Activated naive CD8-positive, alpha-beta T cell treated with anti-CD3 and anti-CD28 coated beads for 36 hours (primary cell): ENCODE results near the gene CD274. TPM values are rescaled to one million over a fixed set of nuclear protein-coding genes. Genes with fewer than 3 reads are reported as not detected.
"Not testable (repeated sequence)": the region's sequence is repeated elsewhere in the genome, so short reads cannot be mapped to it uniquely, and the experiment has no call there.

Experiments
- DNase-seq: peaks from one replicate; pipeline ENCODE4 v3.0.0; 2021
- H3K27ac Mint-ChIP-seq: one replicate; pipeline ENCODE4 v1.8.0; 2022; ENCODE audit warnings: mild to moderate bottlenecking, moderate library complexity, mixed read lengths
- H3K27me3 Mint-ChIP-seq: one replicate; pipeline ENCODE4 v1.8.0; 2022; ENCODE audit warnings: mild to moderate bottlenecking, mixed read lengths
- H3K36me3 Mint-ChIP-seq: one replicate; pipeline ENCODE4 v1.8.0; 2021; ENCODE audit warnings: mild to moderate bottlenecking, mixed read lengths
- H3K4me1 Mint-ChIP-seq: one replicate; pipeline ENCODE4 v1.8.0; 2021; ENCODE audit warnings: mixed read lengths
- H3K4me3 Mint-ChIP-seq: one replicate; pipeline ENCODE4 v1.8.0; 2022; ENCODE audit warnings: mild to moderate bottlenecking, moderate library complexity, mixed read lengths
- H3K9me3 Mint-ChIP-seq: one replicate; pipeline ENCODE4 v1.8.0; 2022; ENCODE audit warnings: mixed read lengths
- total RNA-seq, 2 experiments: library from RNA; stranded (reverse); gene quantifications; one replicate each; pipeline ENCODE4 v1.2.3, GENCODE V29; 2021

The CD274 gene
- total RNA-seq, 2 experiments from 2014 or later, result 22.0 to 24.6 TPM

- DNase-seq, H3K9me3 Mint-ChIP-seq, H3K27me3 Mint-ChIP-seq, H3K27ac Mint-ChIP-seq, H3K4me3 Mint-ChIP-seq: not testable (repeated sequence)
- H3K4me1 Mint-ChIP-seq, result peaks cover 18% of the 10 kb centered on the region
- peaks cover 39% of the 10 kb centered on the region for H3K36me3 Mint-ChIP-seq
Observed at GRCh38 chr9:5433328-5433727, 17.0 kb upstream of the CD274 start.

- H3K4me3 Mint-ChIP-seq, H3K27ac Mint-ChIP-seq, H3K9me3 Mint-ChIP-seq, DNase-seq, H3K27me3 Mint-ChIP-seq: not testable (repeated sequence)
- Mint-ChIP-seq H3K4me1 (peaks cover 26% of the 10 kb centered on the region), H3K36me3 (peaks cover 39% of the 10 kb centered on the region)
Observed at GRCh38 chr9:5433841-5434810, 16.2 kb upstream of the CD274 start.

GRCh38 chr9:5435912-5436311, 14.4 kb upstream of the CD274 start:
- H3K36me3 Mint-ChIP-seq, result peaks cover 39% of the 10 kb centered on the region
- H3K4me3 Mint-ChIP-seq, result peak overlapping the region; percentile 91
- no peaks in the 10 kb centered on the region for H3K9me3 Mint-ChIP-seq
- H3K27me3 Mint-ChIP-seq, result no peaks in the 10 kb centered on the region
- no peak overlapping the region for H3K27ac Mint-ChIP-seq
- H3K4me1 Mint-ChIP-seq, result peaks cover 36% of the 10 kb centered on the region
- DNase-seq, result no peak

GRCh38 chr9:5436441-5436840, 13.9 kb upstream of the CD274 start:
- H3K27me3 Mint-ChIP-seq, result no peaks in the 10 kb centered on the region
- no peaks in the 10 kb centered on the region for H3K9me3 Mint-ChIP-seq
- H3K4me3 Mint-ChIP-seq, result peak overlapping the region; percentile 91
- peak overlapping the region; percentile 97 for H3K27ac Mint-ChIP-seq
- peaks cover 40% of the 10 kb centered on the region for H3K4me1 Mint-ChIP-seq
- H3K36me3 Mint-ChIP-seq, result peaks cover 39% of the 10 kb centered on the region
- no peak for DNase-seq

GRCh38 chr9:5437254-5438216, 12.8 kb upstream of the CD274 start, which contains the start of gene PLGRKT:
Gene PLGRKT (minus strand): TSS chr9:5437925. CDS start chr9:5431977, 5,948 bp downstream.
- peaks cover 37% of the 10 kb centered on the region for H3K4me1 Mint-ChIP-seq
- no peaks in the 10 kb centered on the region for H3K27me3 Mint-ChIP-seq
- peak; percentile 91 for DNase-seq
- H3K27ac Mint-ChIP-seq, result peak within 1 kb of the TSS; percentile 97
- no peaks in the 10 kb centered on the region for H3K9me3 Mint-ChIP-seq
- H3K4me3 Mint-ChIP-seq, result peak within 1 kb of the TSS; percentile 91
- H3K36me3 Mint-ChIP-seq, result peaks cover 32% of the 10 kb centered on the region

GRCh38 chr9:5438301-5439162, 11.8 kb upstream of the CD274 start:
- H3K4me1 Mint-ChIP-seq, result peaks cover 37% of the 10 kb centered on the region
- H3K9me3 Mint-ChIP-seq, result no peaks in the 10 kb centered on the region
- H3K36me3 Mint-ChIP-seq, result peaks cover 25% of the 10 kb centered on the region
- peak overlapping the region; percentile 91 for H3K4me3 Mint-ChIP-seq
- peak overlapping the region; percentile 97 for H3K27ac Mint-ChIP-seq
- DNase-seq, result peak; percentile 66
- no peaks in the 10 kb centered on the region for H3K27me3 Mint-ChIP-seq

GRCh38 chr9:5440426-5440825, 9.9 kb upstream of the CD274 start:
- peaks cover 40% of the 10 kb centered on the region for H3K4me1 Mint-ChIP-seq
- no peaks in the 10 kb centered on the region for H3K9me3 Mint-ChIP-seq
- H3K4me3 Mint-ChIP-seq, result no peak overlapping the region
- H3K27me3 Mint-ChIP-seq, result no peaks in the 10 kb centered on the region
- H3K36me3 Mint-ChIP-seq, result peaks cover 17% of the 10 kb centered on the region
- DNase-seq, result no peak
- H3K27ac Mint-ChIP-seq, result no peak overlapping the region

GRCh38 chr9:5441043-5441442, 9.3 kb upstream of the CD274 start:
- H3K4me3 Mint-ChIP-seq, result no peak overlapping the region
- peaks cover 44% of the 10 kb centered on the region for H3K4me1 Mint-ChIP-seq
- peak overlapping the region; percentile 20 for H3K27ac Mint-ChIP-seq
- H3K27me3 Mint-ChIP-seq, result no peaks in the 10 kb centered on the region
- DNase-seq, result no peak
- H3K36me3 Mint-ChIP-seq, result peaks cover 11% of the 10 kb centered on the region
- H3K9me3 Mint-ChIP-seq, result no peaks in the 10 kb centered on the region

GRCh38 chr9:5442400-5443011, 7.8 kb upstream of the CD274 start:
- H3K9me3 Mint-ChIP-seq, result no peaks in the 10 kb centered on the region
- no peaks in the 10 kb centered on the region for H3K27me3 Mint-ChIP-seq
- H3K4me3 Mint-ChIP-seq, result no peak overlapping the region
- H3K27ac Mint-ChIP-seq, result no peak overlapping the region
- H3K36me3 Mint-ChIP-seq, result peaks cover 3% of the 10 kb centered on the region
- DNase-seq, result peak; percentile 29
- peaks cover 47% of the 10 kb centered on the region for H3K4me1 Mint-ChIP-seq

GRCh38 chr9:5443850-5444249, 6.5 kb upstream of the CD274 start:
- no peak for DNase-seq
- Mint-ChIP-seq H3K36me3 (peaks cover 3% of the 10 kb centered on the region), H3K27ac (no peak overlapping the region), H3K4me1 (peaks cover 52% of the 10 kb centered on the region), H3K4me3 (no peak overlapping the region), H3K27me3 (no peaks in the 10 kb centered on the region), H3K9me3 (no peaks in the 10 kb centered on the region)

GRCh38 chr9:5445096-5445495, 5.2 kb upstream of the CD274 start:
- not testable (repeated sequence) for H3K4me3 Mint-ChIP-seq, H3K9me3 Mint-ChIP-seq, H3K36me3 Mint-ChIP-seq, DNase-seq, H3K27me3 Mint-ChIP-seq
- Mint-ChIP-seq H3K27ac (peak overlapping the region; percentile 36), H3K4me1 (peaks cover 57% of the 10 kb centered on the region)

- no peaks in the 10 kb centered on the region for H3K27me3 Mint-ChIP-seq
- no peak for DNase-seq
- peaks cover 51% of the 10 kb centered on the region for H3K4me1 Mint-ChIP-seq
- peaks cover 3% of the 10 kb centered on the region for H3K36me3 Mint-ChIP-seq
- H3K4me3 Mint-ChIP-seq, result no peak overlapping the region
- peak overlapping the region; percentile 92 for H3K27ac Mint-ChIP-seq
- no peaks in the 10 kb centered on the region for H3K9me3 Mint-ChIP-seq
Observed at GRCh38 chr9:5445886-5446285, 4.5 kb upstream of the CD274 start.

GRCh38 chr9:5446451-5447236, 3.7 kb upstream of the CD274 start:
- Mint-ChIP-seq H3K36me3 (peaks cover 5% of the 10 kb centered on the region), H3K4me3 (peak overlapping the region; percentile 18), H3K9me3 (no peaks in the 10 kb centered on the region), H3K27me3 (no peaks in the 10 kb centered on the region), H3K4me1 (peaks cover 51% of the 10 kb centered on the region), H3K27ac (peak overlapping the region; percentile 92)
- DNase-seq, result no peak
